ENCODE results near the gene ATG16L1. TPM values are rescaled to one million over a fixed set of nuclear protein-coding genes. Genes with fewer than 3 reads are reported as not detected.

The ATG16L1 gene
- total RNA-seq, 1 donor from 2014 or later, result 49.9 TPM

DNA sequence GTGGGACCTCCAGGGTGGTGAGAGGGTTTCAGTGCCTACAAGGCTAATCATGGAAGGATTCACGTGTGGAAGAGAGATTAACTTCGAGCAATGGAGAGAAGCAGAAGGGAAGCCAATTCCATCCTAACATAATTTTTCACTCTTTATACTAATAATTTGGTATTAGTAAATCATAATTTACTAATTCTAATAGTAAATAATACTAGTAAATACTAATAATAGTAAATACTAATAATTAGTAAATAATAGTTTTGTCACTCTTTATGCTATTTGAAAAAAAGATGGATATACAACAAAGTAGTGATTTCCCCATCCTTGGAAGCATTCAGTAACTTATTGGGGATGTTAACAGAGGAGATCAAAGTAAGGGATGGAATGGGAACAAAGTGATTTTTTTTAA lies 49.8 kb downstream of the ATG16L1 start:
- DNase-seq, result no peak
- intact Hi-C loops (cut with micrococcal nuclease), result no loop called here
- Mint-ChIP-seq H3K27me3 (no peaks in the 10 kb centered on the region), H3K9me3 (no peaks in the 10 kb centered on the region), H3K4me1 (no peaks in the 10 kb centered on the region), H3K4me3 (no peak overlapping the region), H3K36me3 (ENCODE audit: low read depth) (peaks cover 2% of the 10 kb centered on the region), H3K27ac (no peak overlapping the region)
- ChIA-PET POLR2A (no interaction called here), CTCF (no interaction called here)
- no peak for ATAC-seq (ENCODE audit: low read depth)
- TF ChIP-seq, protein P1, sequence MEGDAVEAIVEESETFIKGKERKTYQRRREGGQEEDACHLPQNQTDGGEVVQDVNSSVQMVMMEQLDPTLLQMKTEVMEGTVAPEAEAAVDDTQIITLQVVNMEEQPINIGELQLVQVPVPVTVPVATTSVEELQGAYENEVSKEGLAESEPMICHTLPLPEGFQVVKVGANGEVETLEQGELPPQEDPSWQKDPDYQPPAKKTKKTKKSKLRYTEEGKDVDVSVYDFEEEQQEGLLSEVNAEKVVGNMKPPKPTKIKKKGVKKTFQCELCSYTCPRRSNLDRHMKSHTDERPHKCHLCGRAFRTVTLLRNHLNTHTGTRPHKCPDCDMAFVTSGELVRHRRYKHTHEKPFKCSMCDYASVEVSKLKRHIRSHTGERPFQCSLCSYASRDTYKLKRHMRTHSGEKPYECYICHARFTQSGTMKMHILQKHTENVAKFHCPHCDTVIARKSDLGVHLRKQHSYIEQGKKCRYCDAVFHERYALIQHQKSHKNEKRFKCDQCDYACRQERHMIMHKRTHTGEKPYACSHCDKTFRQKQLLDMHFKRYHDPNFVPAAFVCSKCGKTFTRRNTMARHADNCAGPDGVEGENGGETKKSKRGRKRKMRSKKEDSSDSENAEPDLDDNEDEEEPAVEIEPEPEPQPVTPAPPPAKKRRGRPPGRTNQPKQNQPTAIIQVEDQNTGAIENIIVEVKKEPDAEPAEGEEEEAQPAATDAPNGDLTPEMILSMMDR (IDR thresholded peaks at IDR 0.05), result no peak

DNA sequence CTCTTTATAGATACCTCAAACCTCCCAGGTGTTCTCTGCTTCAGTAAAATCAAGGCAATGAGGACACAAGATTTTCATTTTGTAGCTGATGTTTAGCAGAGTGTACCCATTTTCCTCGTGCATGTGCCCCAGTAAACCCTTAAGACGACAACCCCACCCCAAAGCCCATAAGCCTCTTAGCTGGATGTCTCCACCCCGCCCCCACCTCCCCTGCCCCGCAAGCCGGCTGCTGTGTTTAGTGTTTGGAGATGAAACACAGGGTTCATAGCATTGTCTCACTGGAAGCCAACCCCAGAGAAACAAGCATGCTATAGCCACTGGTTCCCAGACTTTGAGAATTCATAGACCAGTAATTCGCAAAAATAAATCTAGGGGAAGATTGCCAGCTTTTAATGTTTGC lies 50.3 kb downstream of the ATG16L1 start:
- DNase-seq (no peak), ATAC-seq (ENCODE audit: low read depth) (no peak)
- no peak overlapping the region for H3K4me3 Mint-ChIP-seq
- H3K9me3 Mint-ChIP-seq, result no peaks in the 10 kb centered on the region
- intact Hi-C loops (cut with micrococcal nuclease), result no loop called here
- ChIA-PET POLR2A (no interaction called here), CTCF (interaction anchor here (1.3 kb wide), 1 partner anchor 55 kb away, joined by 4 read pairs; no protein-coding TSS in a partner anchor)
- H3K27ac Mint-ChIP-seq, result no peak overlapping the region
- H3K4me1 Mint-ChIP-seq, result no peaks in the 10 kb centered on the region
- no peaks in the 10 kb centered on the region for H3K27me3 Mint-ChIP-seq
- H3K36me3 Mint-ChIP-seq (ENCODE audit: low read depth), result no peaks in the 10 kb centered on the region
- TF ChIP-seq, protein P1 (IDR thresholded peaks at IDR 0.05), result no peak

DNA sequence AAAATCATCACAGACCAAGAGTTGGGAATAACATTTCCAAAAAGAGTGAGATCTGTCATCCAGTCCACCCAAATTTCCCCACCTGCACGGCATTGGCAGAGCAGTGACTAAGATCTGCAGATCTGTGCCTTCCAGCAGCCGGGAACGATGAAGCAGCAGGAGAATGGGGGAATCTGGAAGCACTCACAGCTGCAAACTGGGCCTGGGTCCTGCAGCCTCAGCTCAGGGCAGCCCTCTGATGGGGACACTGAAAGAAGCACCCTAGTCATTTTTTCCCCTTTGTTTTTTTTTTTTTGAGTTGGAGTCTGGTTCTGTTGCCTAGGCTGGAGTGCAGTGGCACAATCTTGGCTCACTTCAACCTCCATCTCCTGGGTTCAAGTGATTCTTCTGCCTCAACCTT lies 51.8 kb downstream of the ATG16L1 start:
- Mint-ChIP-seq H3K27ac (no peak overlapping the region), H3K9me3 (no peaks in the 10 kb centered on the region), H3K4me1 (no peaks in the 10 kb centered on the region), H3K36me3 (ENCODE audit: low read depth) (no peaks in the 10 kb centered on the region), H3K27me3 (no peaks in the 10 kb centered on the region), H3K4me3 (no peak overlapping the region)
- DNase-seq, result no peak
- ATAC-seq (ENCODE audit: low read depth), result no peak
- intact Hi-C loops (cut with micrococcal nuclease), result no loop called here
- TF ChIP-seq, protein P1 (IDR thresholded peaks at IDR 0.05), result no peak
- ChIA-PET CTCF (interaction anchor here (1.3 kb wide), 1 partner anchor 53 kb away, joined by 4 read pairs; no protein-coding TSS in a partner anchor), POLR2A (interaction anchor here (0.6 to 0.7 kb wide), 2 partner anchors 22 to 51 kb away, joined by 3 to 5 read pairs; no protein-coding TSS in a partner anchor)

DNA sequence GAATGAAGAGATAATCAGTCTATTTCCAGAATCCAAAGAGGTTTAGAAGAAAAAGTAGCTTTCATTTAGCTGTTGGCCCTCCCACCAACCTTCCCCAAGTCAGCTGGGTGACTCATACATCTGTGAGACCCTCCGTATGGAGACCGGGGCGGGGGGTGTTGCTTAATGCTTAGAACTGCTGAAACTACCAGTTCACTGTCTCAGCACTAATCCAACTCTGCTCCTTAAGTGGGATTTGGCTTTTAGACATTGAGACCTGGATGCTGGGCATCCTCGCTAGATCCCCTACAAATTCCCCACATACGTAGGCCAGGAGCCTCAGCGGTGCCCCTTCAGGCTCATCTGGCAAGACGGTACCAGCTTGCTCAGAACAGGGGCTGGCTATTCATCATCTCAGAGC lies 56.1 kb downstream of the ATG16L1 start, which contains the start of gene SAG:
Gene SAG, plus strand, starts transcription at position 252 of the 400 bp plus-strand sequence. CDS start 1,374 bp downstream, outside the sequence.
- no peaks in the 10 kb centered on the region for H3K9me3 Mint-ChIP-seq
- DNase-seq (no peak), ATAC-seq (ENCODE audit: low read depth) (no peak)
- TF ChIP-seq, protein P1 (IDR thresholded peaks at IDR 0.05), result no peak
- ChIA-PET CTCF (no interaction called here), POLR2A (no interaction called here)
- no peaks in the 10 kb centered on the region for H3K36me3 Mint-ChIP-seq (ENCODE audit: low read depth)
- no peak within 1 kb of the TSS for H3K4me3 Mint-ChIP-seq
- no peaks in the 10 kb centered on the region for H3K27me3 Mint-ChIP-seq
- H3K27ac Mint-ChIP-seq, result no peak within 1 kb of the TSS
- peaks cover 24% of the 10 kb centered on the region for H3K4me1 Mint-ChIP-seq
- intact Hi-C loops (cut with micrococcal nuclease), result no loop called here

DNA sequence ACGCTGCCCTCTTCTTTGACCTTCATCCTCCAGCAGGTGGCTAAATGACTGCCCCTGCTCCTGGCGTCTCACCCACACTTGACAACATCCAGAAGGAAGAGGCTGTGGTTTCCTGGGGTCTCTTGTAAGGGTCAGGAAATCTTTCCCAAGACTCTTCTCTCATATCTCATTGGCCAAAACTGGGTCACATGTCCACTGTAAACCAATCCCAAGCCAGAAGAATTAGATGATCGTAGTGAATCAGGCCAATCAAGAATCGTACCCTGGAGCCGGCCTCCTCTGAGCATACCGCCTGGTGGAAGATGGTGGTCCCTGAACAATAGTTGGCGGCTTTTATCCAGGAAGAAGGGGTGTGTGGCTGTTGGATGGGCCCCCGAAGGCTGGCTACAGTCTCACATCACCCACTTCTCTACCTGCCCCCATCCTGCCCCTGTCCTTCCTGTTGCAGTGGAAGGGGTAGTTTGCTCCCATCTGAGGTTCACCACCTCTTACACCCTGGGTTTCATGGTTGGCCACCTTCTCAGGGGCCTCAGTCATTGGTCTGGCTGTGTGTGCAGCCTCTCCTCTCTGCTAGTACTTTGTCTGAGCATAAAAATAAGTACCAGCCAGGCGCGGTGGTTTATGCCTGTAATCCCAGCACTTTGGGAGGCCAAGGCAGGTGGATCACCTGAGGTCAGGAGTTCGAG lies 59.9 kb downstream of the ATG16L1 start:
- CTCF ChIA-PET, result no interaction called here
- intact Hi-C loops (cut with micrococcal nuclease), result no loop called here
- no peak overlapping the region for H3K4me3 Mint-ChIP-seq
- no peak for ATAC-seq (ENCODE audit: low read depth)
- H3K27me3 Mint-ChIP-seq, result no peaks in the 10 kb centered on the region
- TF ChIP-seq, protein P1 (IDR thresholded peaks at IDR 0.05), result no peak
- no peak overlapping the region for H3K27ac Mint-ChIP-seq
- no peaks in the 10 kb centered on the region for H3K9me3 Mint-ChIP-seq
- H3K4me1 Mint-ChIP-seq, result peaks cover 35% of the 10 kb centered on the region
- DNase-seq, result no peak
- POLR2A ChIA-PET, result no interaction called here
- no peaks in the 10 kb centered on the region for H3K36me3 Mint-ChIP-seq (ENCODE audit: low read depth)
